GM13976 (cell line): ENCODE measurements around the gene ZNF804A.

Source experiments
- DNase-seq: peaks from one replicate; pipeline ENCODE4 v3.0.0; 2012; ENCODE audit warnings: low spot score
- in situ Hi-C: fragments of 300-500 bp; cut with MboI; formaldehyde crosslinking; loops from one replicate; pipeline ENCODE4 v1.12.0; 2022; ENCODE audit warnings: low sequenced_read_pairs, mixed read lengths, inconsistent platforms; ENCODE audit not compliant: unreplicated experiment
- TF ChIP-seq, protein P1 (sequence below): IDR thresholded peaks from 2 replicates; pipeline ENCODE4 v1.5.1; 2012; ENCODE audit warnings: borderline replicate concordance, mild to moderate bottlenecking; ENCODE audit not compliant: insufficient read depth; ENCODE audit errors: extremely low read depth, missing control alignments, control extremely low read depth

ZNF804A gene

GRCh38 chr2:184847331-184847730, 249.0 kb downstream of the ZNF804A start:
- TF ChIP-seq, protein P1, sequence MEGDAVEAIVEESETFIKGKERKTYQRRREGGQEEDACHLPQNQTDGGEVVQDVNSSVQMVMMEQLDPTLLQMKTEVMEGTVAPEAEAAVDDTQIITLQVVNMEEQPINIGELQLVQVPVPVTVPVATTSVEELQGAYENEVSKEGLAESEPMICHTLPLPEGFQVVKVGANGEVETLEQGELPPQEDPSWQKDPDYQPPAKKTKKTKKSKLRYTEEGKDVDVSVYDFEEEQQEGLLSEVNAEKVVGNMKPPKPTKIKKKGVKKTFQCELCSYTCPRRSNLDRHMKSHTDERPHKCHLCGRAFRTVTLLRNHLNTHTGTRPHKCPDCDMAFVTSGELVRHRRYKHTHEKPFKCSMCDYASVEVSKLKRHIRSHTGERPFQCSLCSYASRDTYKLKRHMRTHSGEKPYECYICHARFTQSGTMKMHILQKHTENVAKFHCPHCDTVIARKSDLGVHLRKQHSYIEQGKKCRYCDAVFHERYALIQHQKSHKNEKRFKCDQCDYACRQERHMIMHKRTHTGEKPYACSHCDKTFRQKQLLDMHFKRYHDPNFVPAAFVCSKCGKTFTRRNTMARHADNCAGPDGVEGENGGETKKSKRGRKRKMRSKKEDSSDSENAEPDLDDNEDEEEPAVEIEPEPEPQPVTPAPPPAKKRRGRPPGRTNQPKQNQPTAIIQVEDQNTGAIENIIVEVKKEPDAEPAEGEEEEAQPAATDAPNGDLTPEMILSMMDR = no peak
- in situ Hi-C loops = no loop called here

GRCh38 chr2:184849516-184849915, 251.2 kb downstream of the ZNF804A start:
- DNase-seq = no peak
- in situ Hi-C loops = no loop called here
- TF ChIP-seq, protein P1 = no peak

More at GRCh38 chr2:184847331-184847730, 249.0 kb downstream of the ZNF804A start:
- DNase-seq = no peak

GRCh38 chr2:184851576-184851975, 253.2 kb downstream of the ZNF804A start:
- in situ Hi-C loops = no loop called here
- TF ChIP-seq, protein P1 = no peak
- DNase-seq = no peak

DNA sequence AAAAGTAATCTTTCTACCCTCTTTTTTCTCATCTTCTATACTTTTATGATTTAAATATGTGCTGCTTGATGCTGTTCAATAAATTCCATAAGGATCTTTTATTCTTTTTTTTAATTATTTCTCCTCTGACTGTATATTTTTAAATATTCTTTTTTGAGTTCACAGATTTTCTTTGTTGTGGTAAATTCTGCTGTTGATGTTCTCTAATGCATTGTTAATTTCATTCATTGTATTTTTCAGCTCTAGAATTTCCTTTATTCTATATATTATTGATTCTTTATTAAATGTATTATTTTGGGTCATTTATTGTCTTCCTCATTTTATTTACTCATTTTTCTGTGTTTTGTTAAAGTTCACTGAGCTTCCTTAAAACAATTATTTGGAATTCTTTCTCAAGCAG, 260.9 kb downstream of the ZNF804A start:
- TF ChIP-seq, protein P1 = no peak
- no peak for DNase-seq
- in situ Hi-C loops = no loop called here

DNA sequence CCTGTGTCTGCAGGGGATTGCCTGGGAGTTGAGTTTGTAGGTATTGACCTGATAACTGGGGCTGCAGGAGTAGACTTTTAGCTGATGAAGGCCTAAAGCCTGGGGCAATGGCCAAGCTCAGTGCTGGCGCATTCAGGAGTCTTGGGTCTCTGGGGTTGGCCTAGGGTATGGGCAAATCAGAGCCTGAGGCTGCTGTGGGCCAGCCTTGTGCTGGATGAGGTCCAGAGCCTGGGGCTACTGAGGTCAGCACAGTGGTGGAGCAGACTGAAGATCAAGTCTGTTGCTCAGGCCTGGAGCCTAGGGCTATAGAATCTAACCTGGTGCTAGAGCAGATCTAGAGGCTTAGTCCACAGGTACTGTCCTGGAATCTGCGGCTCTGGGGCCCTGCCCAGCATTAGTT, 262.4 kb downstream of the ZNF804A start:
- TF ChIP-seq, protein P1 = no peak
- no peak for DNase-seq
- in situ Hi-C loops = no loop called here

DNA sequence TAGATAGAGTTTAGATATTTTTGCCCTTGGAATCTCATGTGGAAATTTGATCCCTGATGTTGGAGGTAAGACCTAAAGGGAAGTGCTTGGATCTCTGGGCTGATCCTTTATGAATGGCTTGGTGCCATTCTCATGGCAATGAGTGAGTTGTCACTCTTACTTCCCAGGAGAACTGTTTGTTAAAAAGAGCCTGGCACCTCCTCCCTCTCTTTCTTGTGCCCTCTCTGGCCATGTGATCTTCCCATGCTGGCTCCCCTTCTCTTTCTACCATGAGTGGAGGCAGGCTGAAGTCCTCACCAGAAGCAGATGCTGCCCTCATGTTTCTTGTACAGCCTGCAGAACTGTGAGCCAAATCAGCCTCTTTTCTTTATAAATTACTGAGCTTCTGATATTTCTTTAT, 276.9 kb downstream of the ZNF804A start:
- in situ Hi-C loops = no loop called here
- DNase-seq = no peak
- TF ChIP-seq, protein P1 = no peak

DNA sequence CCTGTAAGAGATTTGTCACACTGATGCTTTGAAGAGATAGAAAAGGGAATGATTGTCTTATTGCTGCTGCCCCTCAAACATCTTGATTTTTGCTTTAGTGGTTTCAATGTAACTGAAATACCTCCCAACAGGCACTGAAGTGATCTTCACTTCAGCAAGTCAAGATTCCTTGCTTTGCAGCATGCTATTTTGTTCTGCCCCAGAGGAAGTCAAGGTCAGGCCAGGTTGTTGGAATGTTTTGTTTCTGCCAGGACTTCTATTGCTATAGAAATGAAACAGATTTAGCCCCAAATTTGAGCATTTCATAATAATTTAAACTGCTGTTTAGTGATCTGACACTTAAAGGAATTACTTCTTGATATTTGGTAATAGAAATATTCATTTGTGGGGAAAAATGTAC, 277.6 kb downstream of the ZNF804A start:
- TF ChIP-seq, protein P1 = no peak
- in situ Hi-C loops = no loop called here
- no peak for DNase-seq
